ENCODE measurements around the gene TFAP2C.

TFAP2C gene

GRCh38 chr20:56630086-56630493 lies 984 bp downstream of the TFAP2C start:
- Histone ChIP-seq H2AFZ (ENCODE audit: low read depth, low read length) (no peak overlapping the region), H3K79me2 (ENCODE audit: low read length) (no peaks in the 10 kb centered on the region)

DNA sequence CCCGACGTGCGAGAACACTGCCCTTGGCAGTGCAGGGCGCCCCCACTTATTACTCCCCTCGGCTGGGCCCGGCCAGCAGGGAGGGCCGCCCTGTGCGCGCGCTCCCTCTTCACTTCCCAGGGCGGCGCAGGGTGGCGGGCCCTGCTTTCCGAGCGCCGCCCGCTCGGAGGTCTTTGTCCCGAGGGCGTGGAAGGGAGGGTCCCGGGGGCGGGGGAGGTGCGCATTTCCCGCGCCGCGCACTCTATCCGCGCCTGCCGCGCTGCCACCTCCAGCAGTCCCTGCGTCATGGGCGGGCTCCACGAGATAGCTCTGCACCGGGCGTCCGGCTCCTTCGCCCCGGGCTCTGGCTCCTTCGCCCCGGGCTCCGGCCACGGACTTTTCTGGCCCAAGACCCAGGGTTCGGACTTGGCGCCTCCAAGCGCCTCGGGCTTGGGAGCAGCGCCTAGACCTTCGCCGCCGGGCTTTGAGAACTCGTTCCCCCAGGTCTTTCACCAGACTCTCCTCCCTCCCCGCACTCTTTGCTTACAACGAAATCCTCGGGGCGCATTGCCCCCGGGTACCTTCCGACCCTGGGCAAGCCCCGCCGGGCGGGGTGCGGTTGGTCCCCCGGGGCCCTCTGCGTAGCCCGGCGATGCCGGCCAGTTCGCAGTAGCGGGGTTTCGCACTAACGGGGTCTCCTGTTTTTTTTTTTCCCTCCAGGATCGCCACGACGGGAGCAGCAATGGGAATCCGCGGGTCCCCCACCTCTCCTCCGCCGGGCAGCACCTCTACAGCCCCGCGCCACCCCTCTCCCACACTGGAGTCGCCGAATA lies 1.6 kb downstream of the TFAP2C start:
- Histone ChIP-seq H3K27me3 (ENCODE audit: low read depth, low read length) (peaks cover 27% of the 10 kb centered on the region), H4K20me1 (ENCODE audit: insufficient read depth, low read length) (no peaks in the 10 kb centered on the region), H3K27ac (ENCODE audit: low read length) (no peak overlapping the region), H3K9ac (ENCODE audit: low read length) (no peak overlapping the region), H3K4me2 (ENCODE audit: low read length) (no peak overlapping the region), H2AFZ (ENCODE audit: low read depth, low read length) (no peak overlapping the region), H3K79me2 (ENCODE audit: low read length) (no peaks in the 10 kb centered on the region), H3K36me3 (replicated peaks; ENCODE audit: low read depth, low read length) (no peaks in the 10 kb centered on the region), H3K9me3 (ENCODE audit: insufficient read depth, low read length) (0 out of 2 replicates have a peak, but pooled peaks cover 4% of the 10 kb centered on the region), H3K4me3 (ENCODE audit: low read length) (no peak overlapping the region), H3K4me1 (ENCODE audit: low read length) (peaks cover 3% of the 10 kb centered on the region; the same call in 1 of the 2 replicates)
- TF ChIP-seq EZH2phosphoT487 (IDR thresholded peaks at IDR 0.05; ENCODE audit: low read depth), result no peak
- no peak for TF ChIP-seq CTCF (IDR thresholded peaks at IDR 0.05; ENCODE audit: low read depth, low read length)

More at GRCh38 chr20:56630086-56630493, 984 bp downstream of the TFAP2C start:
- Histone ChIP-seq H3K9ac (ENCODE audit: low read length) (no peak overlapping the region), H3K4me2 (ENCODE audit: low read length) (no peak overlapping the region), H3K4me1 (ENCODE audit: low read length) (peaks cover under 1% of the 10 kb centered on the region; the same call in 1 of the 2 replicates), H3K27ac (ENCODE audit: low read length) (no peak overlapping the region), H3K4me3 (ENCODE audit: low read length) (no peak overlapping the region), H3K27me3 (ENCODE audit: low read depth, low read length) (peaks cover 22% of the 10 kb centered on the region), H3K36me3 (replicated peaks; ENCODE audit: low read depth, low read length) (no peaks in the 10 kb centered on the region), H3K9me3 (ENCODE audit: insufficient read depth, low read length) (0 out of 2 replicates have a peak, but pooled peaks cover 4% of the 10 kb centered on the region), H4K20me1 (ENCODE audit: insufficient read depth, low read length) (no peaks in the 10 kb centered on the region)
- TF ChIP-seq EZH2phosphoT487 (IDR thresholded peaks at IDR 0.05; ENCODE audit: low read depth), result no peak
- TF ChIP-seq CTCF (IDR thresholded peaks at IDR 0.05; ENCODE audit: low read depth, low read length), result no peak

GRCh38 chr20:56631318-56631989 lies 2.3 kb downstream of the TFAP2C start:
- TF ChIP-seq EZH2phosphoT487 (IDR thresholded peaks at IDR 0.05; ENCODE audit: low read depth) (no peak), CTCF (IDR thresholded peaks at IDR 0.05; ENCODE audit: low read depth, low read length) (no peak)
- Histone ChIP-seq H3K4me3 (ENCODE audit: low read length) (no peak overlapping the region), H3K9ac (ENCODE audit: low read length) (no peak overlapping the region), H3K27ac (ENCODE audit: low read length) (no peak overlapping the region), H3K27me3 (ENCODE audit: low read depth, low read length) (peaks cover 35% of the 10 kb centered on the region), H4K20me1 (ENCODE audit: insufficient read depth, low read length) (no peaks in the 10 kb centered on the region), H2AFZ (ENCODE audit: low read depth, low read length) (no peak overlapping the region), H3K4me2 (ENCODE audit: low read length) (no peak overlapping the region), H3K4me1 (ENCODE audit: low read length) (peaks cover 9% of the 10 kb centered on the region; the same call in 1 of the 2 replicates), H3K79me2 (ENCODE audit: low read length) (no peaks in the 10 kb centered on the region), H3K36me3 (replicated peaks; ENCODE audit: low read depth, low read length) (no peaks in the 10 kb centered on the region), H3K9me3 (ENCODE audit: insufficient read depth, low read length) (0 out of 2 replicates have a peak, but pooled peaks cover 4% of the 10 kb centered on the region)

DNA sequence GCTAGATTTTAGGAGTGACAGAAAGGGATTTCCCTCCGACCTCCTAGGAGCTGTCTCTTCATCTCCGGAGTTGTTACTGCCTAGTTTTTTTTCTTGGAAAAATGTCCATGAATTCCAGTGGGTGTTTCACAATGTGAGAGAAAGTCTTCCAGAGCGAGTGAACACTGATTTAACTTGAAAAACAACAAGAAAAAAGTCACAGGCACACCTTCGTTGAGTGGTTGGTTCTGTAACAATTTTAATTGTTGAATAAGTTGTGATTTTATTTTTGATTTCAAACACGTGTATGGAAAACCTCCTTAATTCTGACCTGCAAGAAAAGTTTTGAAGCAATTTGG lies 2.9 kb downstream of the TFAP2C start:
- Histone ChIP-seq H3K4me2 (ENCODE audit: low read length) (no peak overlapping the region), H3K4me3 (ENCODE audit: low read length) (no peak overlapping the region), H4K20me1 (ENCODE audit: insufficient read depth, low read length) (no peaks in the 10 kb centered on the region), H3K79me2 (ENCODE audit: low read length) (no peaks in the 10 kb centered on the region), H3K9me3 (ENCODE audit: insufficient read depth, low read length) (0 out of 2 replicates have a peak, but pooled peaks cover 4% of the 10 kb centered on the region), H3K4me1 (ENCODE audit: low read length) (peaks cover 14% of the 10 kb centered on the region), H3K27ac (ENCODE audit: low read length) (no peak overlapping the region), H3K36me3 (replicated peaks; ENCODE audit: low read depth, low read length) (no peaks in the 10 kb centered on the region), H3K27me3 (ENCODE audit: low read depth, low read length) (peaks cover 40% of the 10 kb centered on the region), H3K9ac (ENCODE audit: low read length) (no peak overlapping the region), H2AFZ (ENCODE audit: low read depth, low read length) (no peak overlapping the region)
- TF ChIP-seq CTCF (IDR thresholded peaks at IDR 0.05; ENCODE audit: low read depth, low read length) (no peak), EZH2phosphoT487 (IDR thresholded peaks at IDR 0.05; ENCODE audit: low read depth) (no peak)
